ENCODE results near the gene ARMC12. TPM values are rescaled to one million over a fixed set of nuclear protein-coding genes. Genes with fewer than 3 reads are reported as not detected.

The ARMC12 gene
- total and polyA plus RNA-seq, 10 of the 15 experiments (the other 5 are each of a cell fraction or from before 2014, with no cell fraction given), result 0.10 to 1.6 (median 0.62) TPM

DNA sequence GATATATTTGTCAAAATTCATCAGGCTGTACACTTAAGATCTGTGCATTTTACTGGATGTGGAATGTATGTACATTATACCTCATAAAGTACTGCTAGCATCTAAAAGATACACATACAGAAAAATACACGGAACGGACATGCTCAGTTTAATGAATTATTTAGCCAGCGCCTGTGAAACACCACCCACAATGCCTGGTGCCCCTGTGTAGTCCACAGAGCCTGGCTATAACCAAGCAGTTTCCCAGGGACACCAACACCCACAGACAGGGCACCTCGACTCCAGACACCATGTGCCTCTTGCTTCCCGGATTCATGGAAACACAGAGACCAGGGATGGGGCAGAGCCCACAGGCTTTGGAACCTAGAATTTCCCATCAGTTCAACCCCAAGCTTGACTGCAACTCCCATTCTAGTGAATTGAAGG, 17.4 kb upstream of the ARMC12 start (continued):
- TF ChIP-seq, protein P1, sequence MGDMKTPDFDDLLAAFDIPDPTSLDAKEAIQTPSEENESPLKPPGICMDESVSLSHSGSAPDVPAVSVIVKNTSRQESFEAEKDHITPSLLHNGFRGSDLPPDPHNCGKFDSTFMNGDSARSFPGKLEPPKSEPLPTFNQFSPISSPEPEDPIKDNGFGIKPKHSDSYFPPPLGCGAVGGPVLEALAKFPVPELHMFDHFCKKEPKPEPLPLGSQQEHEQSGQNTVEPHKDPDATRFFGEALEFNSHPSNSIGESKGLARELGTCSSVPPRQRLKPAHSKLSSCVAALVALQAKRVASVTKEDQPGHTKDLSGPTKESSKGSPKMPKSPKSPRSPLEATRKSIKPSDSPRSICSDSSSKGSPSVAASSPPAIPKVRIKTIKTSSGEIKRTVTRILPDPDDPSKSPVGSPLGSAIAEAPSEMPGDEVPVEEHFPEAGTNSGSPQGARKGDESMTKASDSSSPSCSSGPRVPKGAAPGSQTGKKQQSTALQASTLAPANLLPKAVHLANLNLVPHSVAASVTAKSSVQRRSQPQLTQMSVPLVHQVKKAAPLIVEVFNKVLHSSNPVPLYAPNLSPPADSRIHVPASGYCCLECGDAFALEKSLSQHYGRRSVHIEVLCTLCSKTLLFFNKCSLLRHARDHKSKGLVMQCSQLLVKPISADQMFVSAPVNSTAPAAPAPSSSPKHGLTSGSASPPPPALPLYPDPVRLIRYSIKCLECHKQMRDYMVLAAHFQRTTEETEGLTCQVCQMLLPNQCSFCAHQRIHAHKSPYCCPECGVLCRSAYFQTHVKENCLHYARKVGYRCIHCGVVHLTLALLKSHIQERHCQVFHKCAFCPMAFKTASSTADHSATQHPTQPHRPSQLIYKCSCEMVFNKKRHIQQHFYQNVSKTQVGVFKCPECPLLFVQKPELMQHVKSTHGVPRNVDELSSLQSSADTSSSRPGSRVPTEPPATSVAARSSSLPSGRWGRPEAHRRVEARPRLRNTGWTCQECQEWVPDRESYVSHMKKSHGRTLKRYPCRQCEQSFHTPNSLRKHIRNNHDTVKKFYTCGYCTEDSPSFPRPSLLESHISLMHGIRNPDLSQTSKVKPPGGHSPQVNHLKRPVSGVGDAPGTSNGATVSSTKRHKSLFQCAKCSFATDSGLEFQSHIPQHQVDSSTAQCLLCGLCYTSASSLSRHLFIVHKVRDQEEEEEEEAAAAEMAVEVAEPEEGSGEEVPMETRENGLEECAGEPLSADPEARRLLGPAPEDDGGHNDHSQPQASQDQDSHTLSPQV (IDR thresholded peaks at IDR 0.05), result 0 out of 2 replicates have a peak, but pooled peaks have one; percentile 19
- TF ChIP-seq ZZZ3 (IDR thresholded peaks at IDR 0.05; ENCODE audit: control insufficient read depth, insufficient read length, low read depth) (no peak), TCF12 (IDR thresholded peaks at IDR 0.05; ENCODE audit: low read depth, low read length) (no peak)
- TF ChIP-seq, protein P2, sequence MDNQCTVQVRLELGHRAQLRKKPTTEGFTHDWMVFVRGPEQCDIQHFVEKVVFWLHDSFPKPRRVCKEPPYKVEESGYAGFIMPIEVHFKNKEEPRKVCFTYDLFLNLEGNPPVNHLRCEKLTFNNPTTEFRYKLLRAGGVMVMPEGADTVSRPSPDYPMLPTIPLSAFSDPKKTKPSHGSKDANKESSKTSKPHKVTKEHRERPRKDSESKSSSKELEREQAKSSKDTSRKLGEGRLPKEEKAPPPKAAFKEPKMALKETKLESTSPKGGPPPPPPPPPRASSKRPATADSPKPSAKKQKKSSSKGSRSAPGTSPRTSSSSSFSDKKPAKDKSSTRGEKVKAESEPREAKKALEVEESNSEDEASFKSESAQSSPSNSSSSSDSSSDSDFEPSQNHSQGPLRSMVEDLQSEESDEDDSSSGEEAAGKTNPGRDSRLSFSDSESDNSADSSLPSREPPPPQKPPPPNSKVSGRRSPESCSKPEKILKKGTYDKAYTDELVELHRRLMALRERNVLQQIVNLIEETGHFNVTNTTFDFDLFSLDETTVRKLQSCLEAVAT (IDR thresholded peaks at IDR 0.05), result 0 out of 2 replicates have a peak, but pooled peaks have one; percentile 24

Data from GM12878 (cell line).